Esophagus muscularis mucosa (tissue), 4 donors: ENCODE results near the gene MAST4. TPM values are rescaled to one million over a fixed set of nuclear protein-coding genes. Genes with fewer than 3 reads are reported as not detected.
"Not testable (repeated sequence)": the region's sequence is repeated elsewhere in the genome, so short reads cannot be mapped to it uniquely, and the experiment has no call there.

Experiments
- DNase-seq: peaks from one replicate; pipeline ENCODE4 v3.0.0-alpha.2; 2017; ENCODE audit errors: extremely low spot score
- H3K27ac ChIP-seq, 4 donors: fragments of 200-600 bp; sonication (generic); replicated peaks in 1 of 4; 1 replicate in 3 of 4; 2 replicates in 1 of 4; pipeline ENCODE4 v1.5.1; 2016 to 2019; ENCODE audit warnings: mild to moderate bottlenecking in 1 of 4
- H3K27me3 ChIP-seq, 4 donors: fragments of 200-600 bp; sonication (generic); one replicate each; pipeline versions ENCODE4 v1.5.1 to v1.6.0; 2016 to 2019
- H3K36me3 ChIP-seq, 4 donors: fragments of 200-600 bp; sonication (generic); one replicate each; pipeline ENCODE4 v1.5.1; 2016 to 2019
- H3K4me1 ChIP-seq, 4 donors: fragments of 200-600 bp; sonication (generic); one replicate each; pipeline ENCODE4 v1.5.1; 2016 to 2019
- H3K4me3 ChIP-seq, 4 donors: fragments of 200-600 bp; sonication (generic); 1 replicate in 2 of 4; 2 replicates in 2 of 4; pipeline ENCODE4 v1.5.1; 2016 to 2019; ENCODE audit warnings: mild to moderate bottlenecking in 4 of 4, moderate library complexity in 1 of 4
- H3K9me3 ChIP-seq, 4 donors: fragments of 200-600 bp; sonication (generic); 1 replicate in 3 of 4; 2 replicates in 1 of 4; pipeline ENCODE4 v1.5.1; 2016 to 2019
- CTCF ChIP-seq, 3 experiments: fragments of 200-600 bp in 2 of 3; fragments of 450-650 bp in 1 of 3; sonication (generic) in 2 of 3; IDR thresholded peaks; one replicate each; pipeline ENCODE4 v1.5.1; 2017 to 2019; ENCODE audit warnings: antibody characterized with exemption in 3 of 3, mild to moderate bottlenecking in 2 of 3, moderate library complexity in 1 of 3
- EP300 ChIP-seq: sonication (generic); formaldehyde crosslinking; IDR thresholded peaks from one replicate; pipeline ENCODE4 v1.6.1; 2017; ENCODE audit warnings: antibody characterized with exemption
- POLR2A ChIP-seq: fragments of 450-650 bp; IDR thresholded peaks from one replicate; pipeline ENCODE4 v1.6.1; 2017; ENCODE audit warnings: antibody characterized with exemption, moderate library complexity, mild to moderate bottlenecking, low read depth
- POLR2AphosphoS5 ChIP-seq, 2 donors: sonication (generic); formaldehyde crosslinking; IDR thresholded peaks; one replicate each; pipeline ENCODE4 v1.6.1; 2017; ENCODE audit warnings: antibody characterized with exemption in 2 of 2
- WGBS: methylation state at CpG from one replicate; pipeline ENCODE4 v1.1.5; 2018; 5-methylcytosine and 5-hydroxymethylcytosine counted together
- intact Hi-C: fragments of 100-400 bp; cut with DNase I; formaldehyde crosslinking; loops from one replicate; pipeline ENCODE4 v1.15.1; 2023
- total RNA-seq, 4 donors: library from RNA; depleted of rRNA; stranded (reverse); fragments of >200 nt; gene quantifications; one replicate each; pipeline versions ENCODE4 v1.1.0 to v1.2.1, GENCODE V29; 2016

MAST4 gene
- total RNA-seq, 4 donors from 2014 or later, result 26.2 to 39.7 (median 35.8) TPM

DNA sequence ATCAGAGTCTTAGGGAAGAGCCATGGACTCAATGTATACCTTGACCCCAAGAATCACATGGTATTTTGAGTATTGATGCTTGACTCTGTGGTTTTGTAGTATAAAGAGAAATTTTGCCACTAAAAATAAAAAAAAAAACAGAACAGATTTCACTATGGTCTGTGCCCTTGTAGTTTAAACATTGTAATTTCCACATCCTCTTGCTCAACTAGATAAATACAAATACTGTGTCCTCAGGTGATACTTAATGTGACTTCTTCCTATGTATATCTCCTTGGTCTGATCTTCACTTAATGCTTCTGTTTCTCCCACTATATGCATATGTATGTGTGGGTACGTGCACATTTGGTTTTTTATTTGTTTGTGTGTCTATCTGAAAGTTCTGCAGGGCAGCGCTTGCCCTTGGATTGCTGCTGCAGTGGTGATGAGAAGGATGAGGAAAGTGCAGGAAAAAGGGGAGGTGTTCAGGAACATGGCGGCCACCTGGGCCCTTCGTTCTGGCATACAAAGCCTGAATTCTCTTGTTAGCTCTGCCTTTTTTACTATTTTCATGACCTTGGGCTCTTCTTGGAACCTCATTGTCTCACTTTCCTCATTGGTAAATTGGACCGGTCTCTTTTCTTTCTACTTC is 222.2 kb downstream of the MAST4 start:
- intact Hi-C loops, result loop anchor here (10.0 kb wide), 1 partner anchor 166 kb away; no protein-coding TSS in a partner anchor
- no peaks in the 10 kb centered on the region for H3K36me3 ChIP-seq
- DNase-seq, result no peak
- WGBS, result 91% methylated on average over 5 of the region's 5 CpGs
- peaks cover 0 to 8% (median 0%) of the 10 kb centered on the region in 4 donors for H3K4me1 ChIP-seq
- H3K27ac ChIP-seq, result no peak overlapping the region
- H3K9me3 ChIP-seq, result no peaks in the 10 kb centered on the region
- no peaks in the 10 kb centered on the region for H3K27me3 ChIP-seq
- no peak overlapping the region for H3K4me3 ChIP-seq
- TF ChIP-seq POLR2A, result no peak
- no peak for TF ChIP-seq EP300
- TF ChIP-seq CTCF (IDR thresholded peaks at IDR 0.05), result no peak
- no peak for TF ChIP-seq POLR2AphosphoS5 (IDR thresholded peaks at IDR 0.05)

- Histone ChIP-seq H3K4me1 (peaks cover 0 to 8% (median 0%) of the 10 kb centered on the region in 4 donors), H3K36me3 (no peaks in the 10 kb centered on the region), H3K27me3 (no peaks in the 10 kb centered on the region), H3K27ac (no peak overlapping the region), H3K4me3 (no peak overlapping the region), H3K9me3 (no peaks in the 10 kb centered on the region)
- intact Hi-C loops, result loop anchor here (10.0 kb wide), 1 partner anchor 166 kb away; no protein-coding TSS in a partner anchor
- TF ChIP-seq POLR2AphosphoS5 (IDR thresholded peaks at IDR 0.05) (no peak), CTCF (IDR thresholded peaks at IDR 0.05) (no peak), POLR2A (no peak), EP300 (no peak)
- no peak for DNase-seq
- WGBS, result 88% methylated on average over 4 of the region's 4 CpGs
Measured at GRCh38 chr5:66818935-66819328, 222.7 kb downstream of the MAST4 start.

DNA sequence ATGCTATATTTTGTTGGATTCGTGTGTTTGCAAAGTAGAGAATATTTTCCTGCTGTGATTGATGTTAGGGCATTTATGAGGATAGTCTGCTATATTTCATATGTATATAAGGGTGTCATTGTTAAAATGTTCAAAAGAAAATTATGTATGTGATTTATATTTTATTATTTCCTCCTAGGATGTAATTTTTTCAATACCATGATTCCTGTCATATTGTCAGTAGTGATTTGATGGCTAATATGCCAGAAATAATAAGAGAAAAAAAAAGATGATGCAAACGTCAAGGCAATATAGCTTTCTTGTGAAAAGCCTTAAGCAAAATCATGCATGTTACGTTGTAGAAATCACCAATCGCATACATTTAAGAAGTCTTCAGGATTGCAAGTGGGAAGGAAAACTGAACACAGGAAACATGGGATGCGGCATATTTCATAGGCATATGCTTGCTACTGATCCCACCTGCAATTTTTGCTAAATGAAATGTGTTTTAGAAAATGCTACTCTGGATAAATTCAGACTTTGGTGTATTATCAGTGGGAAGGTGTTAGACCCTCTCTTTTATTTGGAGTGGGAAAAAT is 224.5 kb downstream of the MAST4 start:
- intact Hi-C loops, result no loop called here
- no peaks in the 10 kb centered on the region for H3K36me3 ChIP-seq
- TF ChIP-seq CTCF (IDR thresholded peaks at IDR 0.05) (no peak), EP300 (no peak), POLR2AphosphoS5 (IDR thresholded peaks at IDR 0.05) (no peak), POLR2A (no peak)
- H3K4me1 ChIP-seq, result peaks cover 0 to 8% (median 0%) of the 10 kb centered on the region in 4 donors
- H3K9me3 ChIP-seq, result no peaks in the 10 kb centered on the region
- WGBS, result 90% methylated on average over 5 of the region's 5 CpGs
- H3K4me3 ChIP-seq, result no peak overlapping the region
- H3K27ac ChIP-seq, result no peak overlapping the region
- DNase-seq, result no peak
- no peaks in the 10 kb centered on the region for H3K27me3 ChIP-seq

- intact Hi-C loops, result no loop called here
- no peaks in the 10 kb centered on the region for H3K9me3 ChIP-seq
- H3K4me1 ChIP-seq, result peaks cover 0 to 9% (median 0%) of the 10 kb centered on the region in 4 donors
- no peaks in the 10 kb centered on the region for H3K36me3 ChIP-seq
- no peaks in the 10 kb centered on the region for H3K27me3 ChIP-seq
- H3K4me3 ChIP-seq, result no peak overlapping the region
- TF ChIP-seq POLR2A, result no peak
- TF ChIP-seq CTCF (IDR thresholded peaks at IDR 0.05), result no peak
- no peak for TF ChIP-seq POLR2AphosphoS5 (IDR thresholded peaks at IDR 0.05)
- TF ChIP-seq EP300, result no peak
- WGBS, result 77% methylated on average over 4 of the region's 4 CpGs
- no peak for DNase-seq
- H3K27ac ChIP-seq, result no peak overlapping the region
Measured at GRCh38 chr5:66821688-66822429, 225.7 kb downstream of the MAST4 start.

GRCh38 chr5:66822906-66823305 is 226.7 kb downstream of the MAST4 start:
- intact Hi-C loops, H3K36me3 ChIP-seq, H3K9me3 ChIP-seq, H3K4me3 ChIP-seq, DNase-seq, H3K27ac ChIP-seq, H3K27me3 ChIP-seq: not testable (repeated sequence)
- WGBS, result 91% methylated on average over 2 of the region's 2 CpGs
- peaks cover 0 to 14% (median 0%) of the 10 kb centered on the region in 4 donors for H3K4me1 ChIP-seq
